Hippocampal formation (tissue), 2 donors: ENCODE results near the gene ANKRD11.
"Not testable (repeated sequence)": the region's sequence is repeated elsewhere in the genome, so short reads cannot be mapped to it uniquely, and the experiment has no call there.

Experiments
- DNase-seq, 2 donors: peaks; one replicate each; lab custom pipeline; 2025; lab: John Stamatoyannopoulos, UW

The ANKRD11 gene

GRCh38 chr16:89382555-89382954, 107.8 kb downstream of the ANKRD11 start:
- not testable (repeated sequence) for DNase-seq

- no peak for DNase-seq
Observed at GRCh38 chr16:89381788-89382187, 108.6 kb downstream of the ANKRD11 start.

GRCh38 chr16:89380681-89381080, 109.7 kb downstream of the ANKRD11 start:
- no peak for DNase-seq

GRCh38 chr16:89378947-89379771, 111.2 kb downstream of the ANKRD11 start:
- DNase-seq: no peak

- DNase-seq: no peak
Observed at GRCh38 chr16:89377453-89377848, 112.9 kb downstream of the ANKRD11 start.

- DNase-seq: no peak
Observed at GRCh38 chr16:89376812-89377452, 113.4 kb downstream of the ANKRD11 start.

- no peak for DNase-seq
Observed at GRCh38 chr16:89375686-89376085, 114.7 kb downstream of the ANKRD11 start.

- no peak for DNase-seq
Observed at GRCh38 chr16:89375021-89375420, 115.3 kb downstream of the ANKRD11 start.

GRCh38 chr16:89374393-89374960, 115.9 kb downstream of the ANKRD11 start:
- peak; percentile 41 to 51 for DNase-seq

- peak in 1 of 2 donors; percentile 18 for DNase-seq
Observed at GRCh38 chr16:89373355-89374110, 116.8 kb downstream of the ANKRD11 start.

GRCh38 chr16:89371968-89372634, 118.3 kb downstream of the ANKRD11 start:
- no peak for DNase-seq

- DNase-seq: no peak
Observed at GRCh38 chr16:89371386-89371785, 119.0 kb downstream of the ANKRD11 start.

- DNase-seq: no peak
Observed at GRCh38 chr16:89370601-89371000, 119.8 kb downstream of the ANKRD11 start.

GRCh38 chr16:89370081-89370511, 120.3 kb downstream of the ANKRD11 start:
- DNase-seq: no peak

- no peak for DNase-seq
Observed at GRCh38 chr16:89369266-89369895, 121.0 kb downstream of the ANKRD11 start.

GRCh38 chr16:89368604-89369249, 121.6 kb downstream of the ANKRD11 start:
- DNase-seq: no peak

GRCh38 chr16:89367538-89367915, 122.8 kb downstream of the ANKRD11 start:
- no peak for DNase-seq

- no peak for DNase-seq
Observed at GRCh38 chr16:89366561-89367537, 123.5 kb downstream of the ANKRD11 start.

- DNase-seq: no peak
Observed at GRCh38 chr16:89365996-89366395, 124.4 kb downstream of the ANKRD11 start.
